GM12892 (cell line): Measurements from ENCODE around the gene LAMA1.

ENCODE experiments used
- DNase-seq: peaks from one replicate; pipeline ENCODE4 v3.0.0; 2011; ENCODE audit not compliant: insufficient read length
- FAIRE-seq: peaks from 2 replicates; lab custom pipeline; 2011; peaks lifted over from hg19 to GRCh38; lab: Jason Lieb, UNC
- POLR2A ChIP-seq: IDR thresholded peaks from 2 replicates; pipeline ENCODE4 v1.6.1; 2011; ENCODE audit warnings: low read depth, low read length, control low read depth
- POLR2AphosphoS5 ChIP-seq: IDR thresholded peaks from 2 replicates; pipeline ENCODE4 v1.6.1; 2011; ENCODE audit warnings: low read depth, low read length, control low read depth
- TAF1 ChIP-seq: IDR thresholded peaks from 2 replicates; pipeline ENCODE4 v1.6.1; 2011; ENCODE audit warnings: low read depth, mild to moderate bottlenecking, control low read depth, low read length, borderline replicate concordance

LAMA1 gene

DNA sequence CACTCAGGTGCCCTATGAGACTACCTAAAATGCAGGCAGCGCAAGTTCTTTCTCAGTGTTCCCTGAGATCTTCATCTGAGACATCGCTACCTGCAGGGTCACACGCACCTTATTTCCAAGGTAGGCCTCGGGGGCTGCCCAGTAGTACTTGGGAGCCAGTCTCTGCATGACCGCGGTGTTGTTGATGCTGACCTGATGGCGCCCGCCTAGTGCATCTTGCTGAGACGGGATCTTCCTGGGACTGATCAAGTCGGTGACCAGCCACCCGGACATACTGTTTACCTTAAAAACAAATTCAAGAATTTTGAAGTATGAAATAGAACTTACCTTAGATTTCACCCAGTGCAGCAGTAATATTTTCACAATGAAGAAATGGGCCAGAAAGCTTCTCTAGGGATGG lies 80.1 kb downstream of the LAMA1 start:
- no peak for DNase-seq
- FAIRE-seq, result no peak
- TF ChIP-seq POLR2AphosphoS5 (no peak), POLR2A (no peak), TAF1 (no peak)

DNA sequence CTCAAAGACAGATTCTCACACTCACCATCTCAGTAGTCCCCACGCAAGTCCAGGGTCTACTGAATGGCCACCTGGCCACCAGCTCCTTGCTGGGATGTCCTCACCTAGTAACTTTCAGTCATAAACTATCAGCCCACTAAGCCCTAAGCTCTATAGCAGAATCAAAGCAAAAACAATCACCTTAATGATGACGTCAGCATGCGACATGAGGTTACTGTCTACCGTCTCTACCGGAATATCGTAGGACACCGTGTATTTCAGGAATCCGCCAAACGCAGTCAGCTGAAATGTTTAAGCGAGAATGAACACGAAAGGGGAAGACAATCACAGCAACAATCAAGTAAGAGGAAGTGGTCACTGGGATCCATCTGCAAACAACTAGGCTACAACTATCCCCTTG lies 81.8 kb downstream of the LAMA1 start:
- FAIRE-seq (no peak), DNase-seq (no peak)
- TF ChIP-seq POLR2A, result no peak

- TF ChIP-seq POLR2A, result no peak
- no peak for TF ChIP-seq TAF1
- TF ChIP-seq POLR2AphosphoS5, result no peak
- no peak for DNase-seq
- no peak for FAIRE-seq
Observed at GRCh38 chr18:7034924-7035323, 82.7 kb downstream of the LAMA1 start.

DNA sequence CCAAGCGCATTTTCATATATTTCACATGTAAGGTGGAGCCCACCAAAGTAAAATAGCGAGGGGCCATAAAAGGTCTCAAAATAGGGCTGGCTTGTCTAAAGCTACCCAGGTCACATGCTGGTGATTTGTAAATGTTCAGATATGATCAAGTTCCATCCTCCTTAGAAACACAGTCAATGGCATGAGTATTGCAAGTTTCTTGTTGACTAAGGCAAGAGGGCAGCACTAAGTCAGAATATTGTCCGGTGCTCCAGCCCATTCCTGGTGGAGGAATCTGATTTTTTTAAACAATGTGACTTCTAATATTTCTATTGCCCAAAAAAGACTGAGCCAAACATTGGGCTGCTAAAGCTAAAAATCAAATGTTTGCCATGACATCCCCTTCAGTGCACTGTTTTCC lies 85.1 kb downstream of the LAMA1 start:
- TF ChIP-seq POLR2AphosphoS5 (no peak), TAF1 (no peak), POLR2A (no peak)
- FAIRE-seq (no peak), DNase-seq (no peak)

DNA sequence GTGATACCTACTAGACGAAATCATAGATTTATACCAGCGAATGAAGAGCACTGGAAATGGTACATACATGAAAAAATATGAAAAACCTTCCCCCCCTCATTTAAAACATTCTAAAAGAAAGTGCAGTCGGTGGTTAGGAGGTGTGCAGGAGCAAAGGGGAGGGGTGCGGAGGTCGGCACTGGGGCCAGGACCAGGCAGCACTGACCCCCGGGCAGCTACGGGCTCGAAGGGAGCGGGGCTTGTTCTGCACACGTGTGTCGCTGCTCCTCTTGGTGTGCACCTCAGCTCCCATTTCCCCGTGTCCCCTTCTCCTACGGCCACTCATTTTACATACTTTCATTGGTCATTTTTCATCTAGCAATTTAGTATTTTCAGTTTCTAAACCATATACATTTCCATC lies 89.0 kb downstream of the LAMA1 start:
- TF ChIP-seq POLR2A (no peak), TAF1 (no peak), POLR2AphosphoS5 (no peak)
- FAIRE-seq (no peak), DNase-seq (no peak)

DNA sequence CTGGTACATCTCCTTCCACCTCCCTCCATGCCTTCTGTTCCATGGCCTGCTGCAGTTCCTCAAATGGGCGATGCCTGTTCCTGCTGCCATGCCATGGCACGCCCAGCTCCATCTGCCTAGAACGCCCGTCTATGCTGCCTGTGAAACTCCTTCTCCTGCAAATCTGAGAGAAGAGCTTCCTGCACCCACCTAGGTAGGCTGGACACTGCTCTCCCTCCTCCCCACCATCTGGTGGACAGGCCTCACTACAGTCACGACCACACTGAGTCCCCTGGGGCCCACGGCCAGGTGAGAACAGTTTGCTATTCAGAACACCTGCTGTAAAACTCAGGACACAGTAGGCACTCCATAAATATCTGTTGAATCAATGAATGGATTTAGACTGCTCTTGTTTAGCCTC lies 92.4 kb downstream of the LAMA1 start:
- TF ChIP-seq POLR2A (no peak), TAF1 (no peak), POLR2AphosphoS5 (no peak)
- no peak for FAIRE-seq
- no peak for DNase-seq

GRCh38 chr18:7023581-7023980 lies 94.0 kb downstream of the LAMA1 start:
- no peak for TF ChIP-seq POLR2AphosphoS5
- TF ChIP-seq TAF1, result no peak
- no peak for TF ChIP-seq POLR2A
- DNase-seq (no peak), FAIRE-seq (no peak)

DNA sequence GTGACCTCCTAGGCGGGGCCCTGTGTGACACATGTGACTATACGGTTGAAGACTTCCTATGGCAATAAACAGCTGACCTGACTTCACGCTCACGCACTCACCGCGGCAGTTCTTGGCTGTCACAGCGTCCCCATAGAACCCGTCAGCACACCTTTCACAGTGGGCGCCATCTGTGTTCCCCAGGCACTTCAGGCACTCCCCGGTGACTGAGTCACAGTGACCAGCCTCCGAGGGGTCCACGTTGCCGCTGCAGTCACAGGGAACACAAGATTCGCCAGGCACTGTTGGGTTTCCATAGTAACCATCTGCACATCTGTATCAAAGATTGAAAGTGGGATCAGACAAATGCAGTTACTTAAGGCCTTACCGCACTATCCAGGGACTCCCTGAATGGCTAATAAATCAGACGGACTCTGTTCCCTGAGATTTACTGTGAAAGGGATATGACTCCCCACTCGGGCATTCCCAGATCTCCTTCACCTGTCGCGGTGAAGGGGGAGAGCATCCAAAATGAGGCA lies 94.5 kb downstream of the LAMA1 start:
- FAIRE-seq (no peak), DNase-seq (no peak)
- TF ChIP-seq TAF1 (no peak), POLR2AphosphoS5 (no peak), POLR2A (no peak)

DNA sequence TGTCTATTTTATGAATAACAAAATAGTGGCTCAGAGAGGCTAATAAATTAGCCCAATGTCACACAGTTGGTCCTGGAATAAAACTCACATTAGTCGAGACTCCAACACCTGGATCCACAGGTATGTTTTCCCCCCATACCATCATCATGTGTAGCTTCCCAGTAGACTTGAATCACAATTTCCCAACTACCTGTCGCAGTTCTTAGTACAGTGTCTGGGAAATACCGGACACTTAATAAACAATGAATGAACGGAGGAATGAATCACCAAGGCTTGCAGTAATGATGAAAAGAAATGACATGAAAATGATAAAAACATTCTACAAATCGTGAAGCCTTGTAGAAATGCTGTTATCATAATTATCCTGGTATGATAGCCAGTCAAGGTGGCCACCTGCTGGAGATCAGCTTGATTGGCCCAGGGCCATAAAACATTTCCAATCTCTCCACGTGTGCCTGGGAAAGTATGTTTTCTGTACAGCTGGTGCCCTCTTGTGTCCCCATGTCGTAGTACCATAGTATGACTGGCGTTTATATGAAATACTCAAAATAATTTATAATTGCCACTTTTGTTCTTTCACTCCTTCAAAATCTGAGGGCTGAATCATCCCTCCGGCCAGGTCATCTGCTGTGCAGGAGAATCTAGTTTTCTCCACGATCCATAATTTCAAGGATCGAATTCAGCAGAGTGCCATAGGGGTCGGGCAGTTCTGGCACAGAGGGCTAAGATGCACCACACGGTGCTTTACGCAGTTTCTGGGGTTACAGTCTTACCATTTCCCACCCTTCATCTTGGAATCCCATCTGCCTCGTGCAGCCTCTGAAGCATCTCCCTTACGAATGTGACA lies 95.4 kb downstream of the LAMA1 start:
- DNase-seq (no peak), FAIRE-seq (no peak)
- TF ChIP-seq TAF1 (no peak), POLR2A (no peak), POLR2AphosphoS5 (no peak)

DNA sequence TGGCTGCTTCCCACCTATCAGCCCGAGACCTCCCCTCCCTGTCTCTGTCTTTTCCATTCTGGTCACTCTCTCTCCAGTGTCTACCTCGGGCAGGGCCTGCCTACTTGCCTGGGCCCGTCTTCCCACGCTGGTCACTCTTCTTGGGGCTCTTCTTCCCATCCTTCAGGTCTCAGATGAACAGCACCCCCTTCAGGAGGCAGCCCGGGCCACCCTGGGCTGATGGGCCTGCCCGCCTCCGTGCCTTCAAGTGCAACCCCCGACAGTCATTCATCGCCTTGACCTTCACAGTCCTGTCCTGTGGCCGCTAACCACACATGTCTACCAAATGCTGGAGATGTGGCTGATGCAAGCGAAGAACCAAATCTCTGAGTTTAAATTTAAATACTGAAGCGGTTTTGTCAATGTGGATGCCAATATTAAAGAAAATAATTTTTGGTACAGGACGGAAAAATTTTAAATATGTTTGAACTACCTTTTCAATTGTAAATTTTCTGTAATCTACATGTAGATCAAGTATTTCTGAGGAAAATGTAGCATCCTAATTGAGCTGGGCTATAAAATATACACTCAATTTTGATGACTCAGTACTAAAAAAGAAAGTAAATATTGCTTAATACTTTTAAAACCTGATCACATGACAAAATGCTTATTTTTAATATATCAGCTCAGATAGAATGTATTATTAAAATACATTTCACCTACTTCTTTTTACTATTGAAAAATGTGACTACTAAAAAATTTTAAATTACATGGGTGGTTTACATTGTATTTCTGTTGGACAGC lies 96.4 kb downstream of the LAMA1 start:
- FAIRE-seq (no peak), DNase-seq (no peak)
- no peak for TF ChIP-seq TAF1
- TF ChIP-seq POLR2A, result no peak
- TF ChIP-seq POLR2AphosphoS5, result no peak

- TF ChIP-seq TAF1, result no peak
- no peak for TF ChIP-seq POLR2AphosphoS5
- no peak for TF ChIP-seq POLR2A
- FAIRE-seq (no peak), DNase-seq (no peak)
Observed at GRCh38 chr18:7017013-7017412, 100.6 kb downstream of the LAMA1 start.

DNA sequence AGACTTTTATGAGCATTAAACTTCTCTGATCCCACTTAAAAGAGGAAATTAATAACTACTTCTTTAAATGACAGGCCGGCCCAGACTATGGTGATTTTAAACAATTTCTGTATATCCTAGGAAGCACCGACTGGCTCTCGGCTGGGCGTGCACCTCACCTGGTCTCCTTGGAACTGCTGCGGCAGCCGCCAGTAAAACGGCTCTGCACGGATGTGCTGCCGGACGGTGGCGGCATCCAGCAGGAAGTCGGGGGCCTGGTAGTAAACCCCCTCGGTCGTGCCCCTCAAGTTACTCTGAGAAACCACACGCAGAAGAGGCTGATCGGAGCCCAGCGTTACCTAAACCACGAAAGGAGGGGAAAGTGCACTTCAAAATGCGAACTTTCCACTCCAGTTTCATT lies 106.5 kb downstream of the LAMA1 start:
- TF ChIP-seq POLR2AphosphoS5, result no peak
- TF ChIP-seq TAF1, result no peak
- DNase-seq, result no peak
- FAIRE-seq, result no peak
